Measurements from ENCODE around the gene AVEN. TPM values are rescaled to one million over a fixed set of nuclear protein-coding genes. Genes with fewer than 3 reads are reported as not detected.

The AVEN gene
- total RNA-seq, 2 experiments from 2014 or later = 6.3 to 13.5 TPM

- no peaks in the 10 kb centered on the region for H3K9me3 ChIP-seq (ENCODE audit: low read length)
- BruUV-seq (replicated peaks) = no TSS peak
- H3K36me3 ChIP-seq (ENCODE audit: insufficient read depth, low read length) = no peaks in the 10 kb centered on the region
- H3K9me2 ChIP-seq (ENCODE audit: insufficient read depth, low read length) = no peaks in the 10 kb centered on the region
- POLR2A ChIA-PET = interaction anchor here (0.6 to 0.7 kb wide), 2 partner anchors 30 to 350 kb away, joined by 3 read pairs; no protein-coding TSS in a partner anchor
- TF ChIP-seq CTCF (conservative IDR thresholded peaks at IDR 0.05; ENCODE audit: low read length) (no peak), EZH2phosphoT487 (IDR thresholded peaks at IDR 0.05; ENCODE audit: borderline replicate concordance, low read depth, low read length) (no peak)
- intact Hi-C loops (cut with micrococcal nuclease; ENCODE audit: unreplicated experiment) = no loop called here
- no peak overlapping the region for H3K27ac ChIP-seq (ENCODE audit: low read depth, low read length, poor library complexity, severe bottlenecking)
- H4K20me1 ChIP-seq (ENCODE audit: insufficient read depth, low read length) = no peaks in the 10 kb centered on the region
- no peaks in the 10 kb centered on the region for H3K79me2 ChIP-seq (ENCODE audit: insufficient read depth, low read depth, low read length)
- no peak for DNase-seq (ENCODE audit: low spot score)
- CTCF ChIA-PET (ENCODE audit: unreplicated experiment) = no interaction called here
- H3K4me3 ChIP-seq (ENCODE audit: low read depth, low read length, poor library complexity, severe bottlenecking) = no peak overlapping the region
- H3K4me1 ChIP-seq (ENCODE audit: insufficient read depth, low read length, poor library complexity, severe bottlenecking) = no peaks in the 10 kb centered on the region
- H2AFZ ChIP-seq (ENCODE audit: low read length) = no peak overlapping the region
- no peak overlapping the region for H3K4me2 ChIP-seq (ENCODE audit: low read length)
Observed at GRCh38 chr15:33934396-33934795, 104.6 kb downstream of the AVEN start.

GRCh38 chr15:33932734-33933133, 106.3 kb downstream of the AVEN start:
- intact Hi-C loops (cut with micrococcal nuclease; ENCODE audit: unreplicated experiment) = no loop called here
- Histone ChIP-seq H3K9me2 (ENCODE audit: insufficient read depth, low read length) (no peaks in the 10 kb centered on the region), H3K36me3 (ENCODE audit: insufficient read depth, low read length) (no peaks in the 10 kb centered on the region), H3K4me3 (ENCODE audit: low read depth, low read length, poor library complexity, severe bottlenecking) (no peak overlapping the region), H2AFZ (ENCODE audit: low read length) (no peak overlapping the region), H3K4me1 (ENCODE audit: insufficient read depth, low read length, poor library complexity, severe bottlenecking) (no peaks in the 10 kb centered on the region), H3K4me2 (ENCODE audit: low read length) (no peak overlapping the region), H3K9me3 (ENCODE audit: low read length) (no peaks in the 10 kb centered on the region), H3K27ac (ENCODE audit: low read depth, low read length, poor library complexity, severe bottlenecking) (no peak overlapping the region), H3K79me2 (ENCODE audit: insufficient read depth, low read depth, low read length) (no peaks in the 10 kb centered on the region), H4K20me1 (ENCODE audit: insufficient read depth, low read length) (no peaks in the 10 kb centered on the region)
- no peak for TF ChIP-seq EZH2phosphoT487 (IDR thresholded peaks at IDR 0.05; ENCODE audit: borderline replicate concordance, low read depth, low read length)
- TF ChIP-seq CTCF (conservative IDR thresholded peaks at IDR 0.05; ENCODE audit: low read length) = no peak
- BruUV-seq (replicated peaks) = no TSS peak
- CTCF ChIA-PET (ENCODE audit: unreplicated experiment) = no interaction called here
- no peak for DNase-seq (ENCODE audit: low spot score)
- POLR2A ChIA-PET = interaction anchor here (0.7 kb wide), 1 partner anchor 20 kb away, joined by 3 read pairs; no protein-coding TSS in a partner anchor

GRCh38 chr15:33926260-33926659, 112.7 kb downstream of the AVEN start:
- Histone ChIP-seq H3K9me2 (ENCODE audit: insufficient read depth, low read length) (no peaks in the 10 kb centered on the region), H4K20me1 (ENCODE audit: insufficient read depth, low read length) (no peaks in the 10 kb centered on the region), H3K4me1 (ENCODE audit: insufficient read depth, low read length, poor library complexity, severe bottlenecking) (no peaks in the 10 kb centered on the region), H3K4me2 (ENCODE audit: low read length) (no peak overlapping the region), H3K79me2 (ENCODE audit: insufficient read depth, low read depth, low read length) (no peaks in the 10 kb centered on the region), H3K4me3 (ENCODE audit: low read depth, low read length, poor library complexity, severe bottlenecking) (no peak overlapping the region), H3K27ac (ENCODE audit: low read depth, low read length, poor library complexity, severe bottlenecking) (no peak overlapping the region), H2AFZ (ENCODE audit: low read length) (no peak overlapping the region), H3K9me3 (ENCODE audit: low read length) (no peaks in the 10 kb centered on the region), H3K36me3 (ENCODE audit: insufficient read depth, low read length) (no peaks in the 10 kb centered on the region)
- ChIA-PET CTCF (ENCODE audit: unreplicated experiment) (no interaction called here), POLR2A (no interaction called here)
- BruUV-seq (replicated peaks) = no TSS peak
- intact Hi-C loops (cut with micrococcal nuclease; ENCODE audit: unreplicated experiment) = no loop called here
- no peak for DNase-seq (ENCODE audit: low spot score)
- no peak for TF ChIP-seq EZH2phosphoT487 (IDR thresholded peaks at IDR 0.05; ENCODE audit: borderline replicate concordance, low read depth, low read length)
- no peak for TF ChIP-seq CTCF (conservative IDR thresholded peaks at IDR 0.05; ENCODE audit: low read length)
